HG03575 (cell line): ENCODE data around the gene CCNY.

Source experiments
- ATAC-seq: cut with Tn5 transposase; IDR thresholded peaks from one replicate; pipeline ENCODE4 v1.9.1; 2021; ENCODE audit not compliant: unreplicated experiment, insufficient number of reproducible peaks, low FRiP score; ENCODE audit errors: extremely low read depth

The CCNY gene

DNA sequence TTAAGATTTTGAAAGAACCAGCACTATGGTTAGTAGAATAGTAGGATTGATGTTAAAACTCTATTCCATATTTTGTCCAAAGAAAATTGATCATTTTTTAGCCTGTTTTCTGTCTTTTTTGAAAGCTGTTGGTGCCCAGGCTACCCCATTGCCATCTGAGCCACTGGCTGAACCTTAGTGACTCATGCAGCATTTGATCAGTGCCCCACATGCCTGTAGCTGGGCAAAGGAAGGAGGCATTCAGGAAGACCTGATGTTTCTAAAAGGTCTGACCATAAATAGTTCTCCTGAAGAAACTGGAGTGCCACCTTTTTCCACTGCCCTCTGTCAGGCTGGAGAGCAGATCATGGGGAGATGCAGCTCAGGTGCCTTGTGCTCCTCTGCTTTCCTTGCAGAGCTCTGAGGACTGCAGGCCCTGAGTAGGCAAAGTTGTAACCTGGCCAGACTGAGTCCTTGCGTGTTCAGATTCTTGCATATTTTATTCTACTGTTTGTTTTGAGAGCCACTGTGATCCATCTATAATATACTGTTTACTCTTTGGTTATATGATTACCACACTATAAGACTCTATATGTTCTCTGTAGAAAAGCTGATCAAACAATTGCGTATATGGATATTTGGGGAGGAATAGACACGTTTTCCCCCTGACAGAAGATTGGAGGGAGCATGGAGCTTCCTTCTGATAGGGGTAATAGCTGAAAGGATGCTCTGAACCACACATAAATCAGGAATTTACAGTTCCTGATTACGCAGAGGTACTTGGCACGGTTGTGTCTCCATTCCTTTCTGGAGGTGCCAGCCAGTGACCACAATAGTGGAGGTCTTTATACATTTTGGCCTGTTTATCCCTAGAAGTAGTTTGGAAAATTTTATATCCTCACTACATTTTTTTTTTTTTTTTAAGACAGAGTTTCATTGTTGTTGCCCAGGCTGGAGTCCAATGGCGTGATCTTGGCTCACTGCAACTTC, 219.9 kb downstream of the CCNY start:
- no peak for ATAC-seq

DNA sequence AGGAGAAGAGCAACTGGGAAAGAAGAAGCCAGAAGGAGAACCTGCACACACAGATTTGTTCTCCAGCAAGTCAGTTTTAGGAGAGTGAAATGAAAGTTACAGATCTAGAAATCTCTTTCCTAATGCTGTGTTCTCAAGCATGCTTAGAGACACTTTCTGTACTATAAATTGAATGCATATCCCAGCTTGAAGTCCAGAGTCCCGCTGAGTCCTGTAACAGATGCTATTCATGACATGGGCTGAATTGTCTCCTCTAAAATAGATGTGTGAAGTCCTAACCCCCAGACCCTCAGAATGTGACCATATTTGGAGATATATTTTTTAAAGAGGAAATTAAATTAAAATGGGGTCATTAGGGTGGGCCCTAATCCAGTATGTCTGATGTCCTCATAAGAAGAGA, 222.0 kb downstream of the CCNY start:
- ATAC-seq = no peak

DNA sequence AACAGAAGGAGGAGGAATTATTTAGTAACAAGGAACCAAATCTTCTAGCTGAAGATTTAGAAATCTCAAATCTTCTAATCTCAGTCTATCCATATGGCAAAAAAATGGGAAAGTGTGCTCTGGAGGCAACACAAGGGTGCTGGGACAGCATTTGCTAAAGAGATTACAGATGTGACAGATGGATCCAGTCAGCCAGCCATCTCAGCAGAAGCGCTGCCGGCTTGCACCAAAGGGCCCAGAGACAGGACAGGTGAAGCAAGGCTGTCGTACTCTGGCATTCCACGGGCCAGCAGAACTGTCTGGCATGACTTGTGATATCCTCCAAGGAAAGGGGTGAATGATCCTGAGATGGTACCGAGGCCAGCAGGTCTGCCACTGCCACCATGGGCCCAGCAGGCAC, 223.1 kb downstream of the CCNY start:
- ATAC-seq = no peak

DNA sequence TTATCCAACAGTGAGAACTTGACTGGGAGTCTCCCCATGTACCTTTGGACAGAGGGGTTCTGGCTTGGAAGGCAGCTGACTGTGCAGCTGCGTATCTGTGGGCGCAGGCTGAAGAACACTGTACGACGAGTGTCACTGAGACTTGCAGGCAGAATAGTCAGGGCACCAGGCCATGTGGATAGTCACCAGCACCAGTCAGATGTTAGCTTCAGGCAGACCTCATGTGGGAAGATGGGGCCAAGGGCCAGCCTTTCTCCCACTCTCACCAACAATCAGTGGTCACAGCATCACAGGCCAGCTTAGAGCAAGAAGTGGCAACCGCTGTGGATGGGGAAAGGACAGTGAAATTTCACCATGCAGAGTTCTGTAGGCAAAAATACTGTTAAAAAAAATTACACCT, 225.4 kb downstream of the CCNY start:
- ATAC-seq = no peak

DNA sequence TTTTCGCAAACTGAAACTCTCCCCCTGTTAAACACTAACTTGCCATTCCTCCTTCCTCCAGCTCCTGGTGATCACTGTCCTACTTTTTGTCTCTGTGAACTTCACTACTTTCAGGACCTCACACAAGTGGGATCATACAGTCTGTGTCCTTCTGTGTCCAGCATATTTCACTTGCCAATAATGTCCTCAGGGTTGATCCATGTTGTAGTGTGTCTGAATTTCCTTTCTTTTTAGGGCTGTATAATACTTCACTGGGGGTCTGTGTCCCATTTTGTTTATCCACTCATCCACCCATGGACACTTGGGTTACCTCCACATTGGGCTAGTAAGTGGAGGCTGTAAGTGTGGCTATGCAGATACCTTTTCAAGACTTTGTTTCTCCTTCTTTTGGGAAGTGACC, 226.1 kb downstream of the CCNY start:
- no peak for ATAC-seq

DNA sequence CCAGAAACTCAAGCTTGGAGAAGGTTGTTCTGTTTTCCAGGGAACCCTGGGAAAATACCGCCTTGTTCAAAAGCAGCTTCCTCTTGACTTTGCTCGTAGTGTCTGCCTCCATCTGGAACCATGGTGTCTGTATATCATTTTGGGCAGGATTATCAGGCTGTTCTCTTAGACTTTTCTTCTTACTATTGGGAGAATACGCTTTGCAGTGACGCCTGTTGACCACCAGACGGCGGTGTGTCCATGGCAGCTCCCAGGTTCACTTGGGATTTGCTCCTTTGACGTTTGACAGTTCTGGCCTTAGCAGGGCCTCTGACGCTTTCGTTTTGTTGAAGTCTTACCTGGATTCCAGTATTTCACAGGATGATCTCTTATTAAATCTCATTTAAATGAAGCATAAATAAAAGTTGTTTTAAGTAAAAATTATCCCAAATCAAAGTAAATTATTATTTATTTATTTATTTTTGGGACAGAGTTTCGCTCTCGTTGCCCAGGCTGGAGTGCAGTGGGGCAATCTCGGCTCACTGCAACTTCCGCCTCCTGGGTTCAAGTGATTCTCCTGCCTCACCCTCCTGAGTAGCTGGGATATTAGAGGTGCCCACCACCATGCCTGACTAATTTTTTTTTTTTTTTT, 227.1 kb downstream of the CCNY start:
- no peak for ATAC-seq

DNA sequence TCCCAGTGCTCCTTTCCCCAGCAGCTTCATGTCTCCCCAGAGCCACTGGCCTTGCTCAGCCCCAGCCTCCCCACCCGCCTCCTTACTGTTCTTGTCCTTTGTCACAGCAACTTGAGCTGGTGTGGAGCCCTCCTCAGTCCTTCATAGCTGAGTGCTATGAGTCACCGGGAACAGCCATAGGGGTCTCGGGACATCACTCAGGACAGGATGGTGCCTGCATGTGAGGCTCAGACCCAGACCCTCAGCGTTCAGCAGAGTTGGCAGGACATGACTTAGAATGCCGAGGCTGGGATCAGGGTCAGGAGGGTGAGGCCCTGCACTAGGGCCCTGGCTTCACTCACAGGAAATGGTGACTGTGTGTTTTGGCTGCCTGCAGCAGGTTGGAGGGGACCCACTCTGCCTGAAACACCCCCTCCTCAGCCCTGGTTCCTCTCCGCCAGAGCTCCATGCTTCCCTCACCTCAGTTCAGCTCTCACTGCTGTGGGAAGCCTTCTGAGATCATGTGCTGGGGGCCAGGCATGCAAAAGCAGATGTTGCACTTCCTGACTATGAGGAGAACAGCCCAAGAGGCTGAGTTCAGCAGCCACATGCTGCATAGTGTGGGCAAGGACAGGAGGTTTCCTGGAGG, 228.1 kb downstream of the CCNY start:
- ATAC-seq = peak; percentile 46

DNA sequence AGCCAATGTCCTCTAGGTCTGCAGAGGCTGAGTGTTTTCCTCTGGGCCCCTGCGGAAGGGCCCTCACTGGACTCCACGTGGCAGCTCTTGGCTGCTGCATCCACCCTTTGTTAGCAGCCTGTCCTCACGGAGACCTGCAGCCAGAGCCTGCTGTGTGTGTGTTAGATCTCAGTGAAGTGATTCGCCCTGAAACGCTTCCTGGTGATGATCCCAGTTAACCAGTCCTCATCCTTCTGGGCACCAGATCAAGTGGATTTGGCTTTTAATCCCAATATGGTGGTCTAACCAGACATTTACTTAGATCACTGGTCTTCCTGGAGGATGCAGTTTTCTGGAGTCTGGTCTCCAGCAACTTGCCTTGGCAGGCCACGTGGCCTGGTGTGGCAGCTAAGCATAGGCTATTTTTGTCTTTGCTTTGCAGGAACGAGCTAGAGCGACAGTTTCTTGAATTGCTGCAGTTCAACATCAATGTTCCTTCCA, 229.3 kb downstream of the CCNY start:
- no peak for ATAC-seq

DNA sequence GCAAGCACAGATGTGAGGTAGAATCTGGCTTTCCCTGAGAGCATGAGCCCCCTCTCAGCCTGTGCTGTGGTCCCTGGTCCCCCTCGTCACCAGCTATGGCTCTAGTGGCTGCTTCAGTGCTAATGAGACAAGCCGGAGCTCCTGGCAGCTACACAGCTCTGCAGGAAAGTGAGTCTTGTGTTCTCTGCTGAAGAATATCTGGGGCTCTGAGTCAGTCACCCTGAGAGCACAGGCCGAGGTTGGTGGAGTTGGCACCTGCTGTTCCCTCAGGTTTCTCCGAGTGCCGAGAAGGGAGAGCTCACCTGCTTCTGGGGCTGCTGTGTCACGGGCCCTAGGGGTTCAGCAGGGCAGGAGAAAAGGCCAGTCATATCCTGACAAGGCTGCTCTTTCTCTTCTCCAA, 231.6 kb downstream of the CCNY start:
- no peak for ATAC-seq

DNA sequence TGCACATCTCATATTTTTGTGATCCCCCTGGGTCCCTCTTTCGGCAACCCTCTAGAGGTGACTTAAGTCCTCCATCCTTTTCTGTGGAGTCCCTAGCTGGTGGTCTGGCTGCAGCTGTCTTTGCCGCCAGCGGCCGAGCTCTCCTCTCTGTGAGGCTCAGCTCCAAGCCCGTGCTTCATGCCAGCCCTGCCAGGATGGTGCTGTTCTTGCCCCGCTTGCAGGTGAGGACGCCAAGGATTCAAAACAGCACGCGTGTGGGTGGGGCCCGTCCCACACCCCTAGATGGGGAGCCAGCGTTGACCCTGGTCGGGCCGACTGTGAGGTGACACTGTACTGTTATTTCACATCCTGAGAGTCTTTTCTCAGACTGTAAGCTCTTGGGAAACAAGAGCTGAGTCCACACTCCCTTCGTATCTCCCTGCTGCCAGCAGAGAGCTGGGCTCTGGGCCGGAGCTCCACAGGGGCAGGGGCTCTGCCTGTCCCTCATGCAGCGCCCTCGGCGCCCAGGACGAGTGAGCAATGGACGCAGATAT, 232.2 kb downstream of the CCNY start:
- no peak for ATAC-seq

DNA sequence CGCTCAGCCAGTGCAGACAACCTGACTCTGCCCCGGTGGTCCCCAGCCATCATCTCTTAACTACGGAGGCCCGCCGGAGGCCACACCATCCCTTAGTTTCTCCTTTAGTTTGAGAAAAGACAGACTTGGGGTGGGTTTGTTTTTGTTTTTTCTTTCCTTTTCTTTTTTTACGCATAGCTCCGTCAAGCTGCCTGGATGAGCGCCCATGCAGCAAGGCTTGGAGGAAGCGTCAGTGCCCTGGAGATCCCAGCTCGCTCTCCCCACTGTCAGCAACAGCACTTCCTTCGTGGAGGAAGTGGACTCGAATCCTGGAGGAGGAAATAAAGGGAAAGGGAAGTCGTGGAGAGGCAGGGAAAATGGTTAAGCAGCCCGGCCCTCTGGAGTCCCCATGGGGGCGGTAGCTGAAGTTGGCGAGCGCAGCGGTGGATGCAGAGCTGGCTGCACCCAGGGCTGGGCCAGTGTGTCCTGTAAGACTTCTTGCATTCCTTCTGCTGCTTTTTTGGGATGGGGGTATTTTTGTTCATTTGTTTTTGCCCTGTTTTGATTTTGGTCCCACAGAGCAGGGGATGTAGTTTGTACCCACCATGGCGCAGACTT, 232.9 kb downstream of the CCNY start:
- ATAC-seq = no peak

DNA sequence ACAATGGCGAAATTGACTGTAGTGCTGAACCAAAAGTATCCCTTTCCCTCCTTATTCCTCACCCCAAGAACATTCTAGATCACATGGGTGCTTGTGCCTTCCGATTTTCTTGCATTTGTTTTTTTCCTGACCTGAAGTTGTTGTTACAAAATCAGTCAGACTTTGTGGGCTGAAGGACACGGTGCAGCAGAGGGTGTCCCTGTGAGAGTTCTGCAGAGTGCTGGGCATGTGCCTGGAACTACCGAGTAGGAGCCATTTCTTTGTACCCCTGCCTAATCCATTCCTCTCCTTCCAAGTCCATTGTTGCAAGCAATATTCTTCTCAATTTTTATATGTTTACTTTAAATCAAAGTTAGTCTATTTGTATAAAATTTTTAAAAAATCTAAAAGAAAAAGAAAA, 233.5 kb downstream of the CCNY start:
- no peak for ATAC-seq

DNA sequence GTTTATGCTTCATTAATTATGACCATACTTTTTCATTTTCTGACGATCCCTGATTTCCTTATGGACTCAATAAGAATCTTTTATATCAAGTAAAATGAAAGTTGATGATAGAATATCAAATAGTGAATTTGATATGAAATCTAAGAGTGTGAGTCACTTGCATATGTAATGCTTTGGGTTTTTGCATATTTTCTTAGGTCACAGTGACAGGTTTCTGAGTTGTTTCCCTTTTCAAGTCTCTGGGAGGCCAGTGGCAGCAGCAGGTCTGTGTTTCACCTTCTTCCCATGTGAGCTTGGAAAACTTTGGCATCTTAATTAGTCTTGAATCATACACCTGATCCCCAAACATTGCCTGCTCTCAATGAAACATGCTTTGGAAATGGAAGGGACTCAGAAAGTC, 234.1 kb downstream of the CCNY start:
- no peak for ATAC-seq

DNA sequence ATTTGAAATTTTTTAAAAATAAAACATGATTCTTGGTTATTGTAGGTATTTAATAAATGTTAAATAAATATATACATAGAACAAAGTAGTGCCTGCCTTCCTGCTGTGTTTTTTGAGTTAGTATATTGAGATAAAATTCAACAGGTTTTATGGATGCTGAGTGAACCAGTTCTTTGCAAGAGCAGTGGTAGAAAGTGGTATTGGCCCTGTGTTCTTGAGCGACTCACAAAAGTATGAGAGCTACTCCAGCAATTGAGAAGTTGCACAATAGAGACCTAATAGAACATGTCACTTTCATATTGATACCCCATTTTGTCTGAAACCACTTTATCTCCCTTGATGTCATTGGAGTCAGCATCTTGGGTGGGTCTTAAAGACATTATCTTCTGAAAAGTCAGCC, 236.3 kb downstream of the CCNY start:
- no peak for ATAC-seq

DNA sequence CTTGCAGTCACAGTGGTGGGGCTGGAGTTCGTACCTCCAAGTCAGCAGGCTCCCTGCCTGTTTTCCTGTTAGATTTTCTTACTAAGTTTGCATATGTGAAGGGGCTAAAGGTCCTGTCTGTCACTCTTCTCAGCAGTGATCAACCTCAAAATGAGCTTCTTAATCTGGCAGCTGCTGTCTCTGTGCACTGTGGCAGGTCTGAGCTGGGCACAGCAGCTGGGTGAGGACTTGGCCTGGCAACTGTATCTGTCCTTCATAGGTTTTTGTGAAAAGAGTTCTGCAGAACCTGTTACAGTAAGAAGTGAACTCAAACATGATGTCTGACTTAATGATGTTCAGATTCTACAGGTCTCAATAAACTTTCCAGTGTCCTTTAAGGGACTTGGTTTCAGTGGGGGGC, 237.5 kb downstream of the CCNY start:
- no peak for ATAC-seq

DNA sequence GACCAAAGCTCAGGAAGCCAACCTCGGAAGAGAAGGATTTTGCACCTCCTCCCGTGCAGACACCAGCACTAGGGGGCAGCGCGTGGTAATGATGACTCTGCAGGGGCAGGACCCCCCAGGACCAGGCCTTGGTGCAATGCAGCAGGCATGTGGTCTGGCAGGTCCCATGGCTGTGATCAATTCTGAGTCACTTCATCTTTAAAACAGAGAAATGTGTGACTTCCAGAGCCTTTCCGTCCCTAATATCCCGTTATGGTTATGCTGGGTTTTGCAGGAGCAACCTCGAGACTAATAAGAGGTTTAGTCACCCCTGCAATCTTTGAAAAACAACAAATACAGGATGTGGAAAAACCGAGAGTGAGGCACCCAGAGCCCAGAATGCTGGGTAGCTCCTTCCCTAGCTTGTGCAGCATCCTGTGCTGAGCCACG, 238.6 kb downstream of the CCNY start:
- ATAC-seq = no peak

DNA sequence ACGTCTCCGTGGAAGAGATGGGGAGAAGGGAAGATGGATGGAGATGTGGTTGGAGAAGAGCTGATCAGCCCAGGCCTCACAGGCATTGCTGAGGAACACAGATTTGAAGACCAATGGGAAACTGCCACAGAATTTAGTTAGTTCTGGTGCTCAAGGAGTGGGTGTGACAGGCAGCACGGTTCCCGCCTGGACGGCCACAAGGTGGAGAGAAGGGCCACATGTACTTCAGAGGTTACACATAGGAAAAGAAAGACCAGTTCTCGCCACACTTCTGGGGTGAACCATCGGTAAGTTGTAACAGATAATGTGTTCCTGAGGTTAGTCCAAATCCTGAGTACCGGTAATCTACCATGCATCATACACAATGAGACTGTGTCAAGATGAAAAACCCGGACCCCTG, 239.3 kb downstream of the CCNY start:
- ATAC-seq = no peak

DNA sequence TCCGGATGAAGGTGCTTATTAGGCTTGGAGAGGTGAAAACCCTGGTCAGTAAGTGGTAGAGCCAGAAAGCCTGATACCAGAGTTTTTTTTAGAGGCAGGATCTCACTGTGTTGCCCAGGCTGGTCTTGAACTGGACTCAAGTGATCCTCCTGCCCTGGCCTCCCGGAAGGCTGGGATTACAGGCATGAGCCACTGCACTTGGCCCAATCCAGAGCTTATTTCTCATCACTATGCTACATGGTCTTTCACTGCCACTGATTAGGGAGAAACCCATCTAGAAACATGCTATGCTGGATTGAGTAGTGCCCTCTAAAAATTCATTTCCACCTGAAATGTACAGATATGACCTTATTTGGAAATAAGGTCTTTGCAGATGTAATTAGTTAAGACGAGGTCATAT, 240.4 kb downstream of the CCNY start:
- ATAC-seq = no peak

DNA sequence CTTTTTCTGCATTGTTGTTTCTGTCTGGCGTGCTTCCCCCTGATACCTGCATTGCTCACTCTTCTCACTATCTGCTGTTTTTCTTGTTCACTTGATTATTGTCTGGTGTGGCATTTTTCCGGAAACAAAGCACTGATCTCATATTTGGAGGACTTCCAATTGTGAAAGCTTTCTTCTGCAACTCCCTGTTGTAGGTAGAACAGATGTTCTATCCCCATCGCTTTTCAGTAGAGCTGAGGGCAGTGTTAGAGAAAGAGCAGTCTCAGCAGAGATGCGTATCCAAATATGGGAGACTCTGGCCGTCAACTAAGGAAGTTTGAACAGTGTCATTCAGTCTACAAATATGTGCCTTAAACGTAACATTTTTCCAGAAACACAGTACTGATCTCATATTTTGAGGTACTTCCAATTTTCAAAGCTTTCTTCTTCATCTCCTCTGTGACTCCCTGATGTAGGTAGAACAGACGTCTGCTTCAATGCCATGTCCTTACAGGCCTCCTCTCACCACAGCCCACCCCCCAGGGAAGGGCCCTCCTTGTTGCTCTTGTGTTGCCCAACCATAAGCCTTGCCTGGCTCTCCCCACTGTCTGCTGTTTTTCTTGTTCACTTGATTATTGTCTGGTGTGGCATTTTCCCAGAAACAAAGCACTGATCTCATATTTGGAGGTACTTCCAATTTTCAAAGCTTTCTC, 241.8 kb downstream of the CCNY start:
- no peak for ATAC-seq
